Measurements from ENCODE around the gene MYO5A.
"Not testable (repeated sequence)": the region's sequence is repeated elsewhere in the genome, so short reads cannot be mapped to it uniquely, and the experiment has no call there.

MYO5A gene

GRCh38 chr15:52434885-52435284 is 93.8 kb downstream of the MYO5A start:
- Histone ChIP-seq H3K36me3 (ENCODE audit: insufficient read depth, low read length) (peaks cover 3% of the 10 kb centered on the region), H2AFZ (ENCODE audit: low read depth, low read length) (no peak overlapping the region), H3K27me3 (ENCODE audit: insufficient read depth, low read length) (no peaks in the 10 kb centered on the region), H3K4me1 (ENCODE audit: insufficient read depth, low read length) (no peaks in the 10 kb centered on the region), H3K9me3 (ENCODE audit: low read length) (no peaks in the 10 kb centered on the region), H3K4me3 (ENCODE audit: low read length) (no peak overlapping the region)

- no peak overlapping the region for H3K4me3 ChIP-seq (ENCODE audit: low read length)
- H3K36me3 ChIP-seq (ENCODE audit: insufficient read depth, low read length) = peaks cover 5% of the 10 kb centered on the region
- H2AFZ ChIP-seq (ENCODE audit: low read depth, low read length) = no peak overlapping the region
- H3K4me1 ChIP-seq (ENCODE audit: insufficient read depth, low read length) = no peaks in the 10 kb centered on the region
- H3K27me3 ChIP-seq (ENCODE audit: insufficient read depth, low read length) = no peaks in the 10 kb centered on the region
- H3K9me3 ChIP-seq (ENCODE audit: low read length) = no peaks in the 10 kb centered on the region
Measured at GRCh38 chr15:52428297-52428696, 100.4 kb downstream of the MYO5A start.

GRCh38 chr15:52427804-52428203 is 100.9 kb downstream of the MYO5A start:
- Histone ChIP-seq H3K9me3 (ENCODE audit: low read length) (no peaks in the 10 kb centered on the region), H3K36me3 (ENCODE audit: insufficient read depth, low read length) (peaks cover 5% of the 10 kb centered on the region), H3K4me1 (ENCODE audit: insufficient read depth, low read length) (no peaks in the 10 kb centered on the region), H3K27me3 (ENCODE audit: insufficient read depth, low read length) (no peaks in the 10 kb centered on the region), H2AFZ (ENCODE audit: low read depth, low read length) (no peak overlapping the region), H3K4me3 (ENCODE audit: low read length) (no peak overlapping the region)

- H3K9me3 ChIP-seq (ENCODE audit: low read length) = no peaks in the 10 kb centered on the region
- H3K36me3 ChIP-seq (ENCODE audit: insufficient read depth, low read length) = peaks cover 3% of the 10 kb centered on the region
- no peak overlapping the region for H3K4me3 ChIP-seq (ENCODE audit: low read length)
- H3K27me3 ChIP-seq (ENCODE audit: insufficient read depth, low read length) = no peaks in the 10 kb centered on the region
- no peaks in the 10 kb centered on the region for H3K4me1 ChIP-seq (ENCODE audit: insufficient read depth, low read length)
- H2AFZ ChIP-seq (ENCODE audit: low read depth, low read length) = no peak overlapping the region
Measured at GRCh38 chr15:52424856-52425431, 103.7 kb downstream of the MYO5A start.

- Histone ChIP-seq H3K27me3 (ENCODE audit: insufficient read depth, low read length) (no peaks in the 10 kb centered on the region), H2AFZ (ENCODE audit: low read depth, low read length) (no peak overlapping the region), H3K4me3 (ENCODE audit: low read length) (no peak overlapping the region), H3K4me1 (ENCODE audit: insufficient read depth, low read length) (no peaks in the 10 kb centered on the region), H3K36me3 (ENCODE audit: insufficient read depth, low read length) (peaks cover 3% of the 10 kb centered on the region), H3K9me3 (ENCODE audit: low read length) (no peaks in the 10 kb centered on the region)
Measured at GRCh38 chr15:52423852-52424251, 104.8 kb downstream of the MYO5A start.

GRCh38 chr15:52422001-52422400 is 106.7 kb downstream of the MYO5A start:
- no peaks in the 10 kb centered on the region for H3K36me3 ChIP-seq (ENCODE audit: insufficient read depth, low read length)
- H3K4me1 ChIP-seq (ENCODE audit: insufficient read depth, low read length) = no peaks in the 10 kb centered on the region
- H3K4me3 ChIP-seq (ENCODE audit: low read length) = no peak overlapping the region
- no peak overlapping the region for H2AFZ ChIP-seq (ENCODE audit: low read depth, low read length)
- no peaks in the 10 kb centered on the region for H3K9me3 ChIP-seq (ENCODE audit: low read length)
- H3K27me3 ChIP-seq (ENCODE audit: insufficient read depth, low read length) = no peaks in the 10 kb centered on the region

- H3K27me3 ChIP-seq (ENCODE audit: insufficient read depth, low read length) = no peaks in the 10 kb centered on the region
- no peaks in the 10 kb centered on the region for H3K9me3 ChIP-seq (ENCODE audit: low read length)
- H2AFZ ChIP-seq (ENCODE audit: low read depth, low read length) = no peak overlapping the region
- no peaks in the 10 kb centered on the region for H3K36me3 ChIP-seq (ENCODE audit: insufficient read depth, low read length)
- no peaks in the 10 kb centered on the region for H3K4me1 ChIP-seq (ENCODE audit: insufficient read depth, low read length)
- H3K4me3 ChIP-seq (ENCODE audit: low read length) = no peak overlapping the region
Measured at GRCh38 chr15:52421029-52421428, 107.7 kb downstream of the MYO5A start.

GRCh38 chr15:52419494-52419893 is 109.2 kb downstream of the MYO5A start:
- H3K4me1 ChIP-seq (ENCODE audit: insufficient read depth, low read length) = no peaks in the 10 kb centered on the region
- no peaks in the 10 kb centered on the region for H3K27me3 ChIP-seq (ENCODE audit: insufficient read depth, low read length)
- H3K9me3 ChIP-seq (ENCODE audit: low read length) = no peaks in the 10 kb centered on the region
- no peak overlapping the region for H3K4me3 ChIP-seq (ENCODE audit: low read length)
- no peak overlapping the region for H2AFZ ChIP-seq (ENCODE audit: low read depth, low read length)
- no peaks in the 10 kb centered on the region for H3K36me3 ChIP-seq (ENCODE audit: insufficient read depth, low read length)

- Histone ChIP-seq H3K27me3 (ENCODE audit: insufficient read depth, low read length) (no peaks in the 10 kb centered on the region), H3K9me3 (ENCODE audit: low read length) (no peaks in the 10 kb centered on the region), H3K4me3 (ENCODE audit: low read length) (no peak overlapping the region), H3K4me1 (ENCODE audit: insufficient read depth, low read length) (no peaks in the 10 kb centered on the region), H3K36me3 (ENCODE audit: insufficient read depth, low read length) (no peaks in the 10 kb centered on the region), H2AFZ (ENCODE audit: low read depth, low read length) (no peak overlapping the region)
Measured at GRCh38 chr15:52417957-52418356, 110.7 kb downstream of the MYO5A start.

- Histone ChIP-seq H3K36me3 (ENCODE audit: insufficient read depth, low read length) (no peaks in the 10 kb centered on the region), H2AFZ (ENCODE audit: low read depth, low read length) (no peak overlapping the region), H3K9me3 (ENCODE audit: low read length) (no peaks in the 10 kb centered on the region), H3K4me1 (ENCODE audit: insufficient read depth, low read length) (no peaks in the 10 kb centered on the region), H3K27me3 (ENCODE audit: insufficient read depth, low read length) (no peaks in the 10 kb centered on the region), H3K4me3 (ENCODE audit: low read length) (no peak overlapping the region)
Measured at GRCh38 chr15:52417521-52417920, 111.2 kb downstream of the MYO5A start.

GRCh38 chr15:52416566-52416965 is 112.1 kb downstream of the MYO5A start:
- H3K4me3 ChIP-seq (ENCODE audit: low read length); H3K27me3 ChIP-seq (ENCODE audit: insufficient read depth, low read length); H3K9me3 ChIP-seq (ENCODE audit: low read length); H2AFZ ChIP-seq (ENCODE audit: low read depth, low read length); H3K36me3 ChIP-seq (ENCODE audit: insufficient read depth, low read length); H3K4me1 ChIP-seq (ENCODE audit: insufficient read depth, low read length): not testable (repeated sequence)

- H3K27me3 ChIP-seq (ENCODE audit: insufficient read depth, low read length) = no peaks in the 10 kb centered on the region
- H3K36me3 ChIP-seq (ENCODE audit: insufficient read depth, low read length) = no peaks in the 10 kb centered on the region
- H2AFZ ChIP-seq (ENCODE audit: low read depth, low read length) = no peak overlapping the region
- no peaks in the 10 kb centered on the region for H3K4me1 ChIP-seq (ENCODE audit: insufficient read depth, low read length)
- no peaks in the 10 kb centered on the region for H3K9me3 ChIP-seq (ENCODE audit: low read length)
- H3K4me3 ChIP-seq (ENCODE audit: low read length) = no peak overlapping the region
Measured at GRCh38 chr15:52415628-52416027, 113.1 kb downstream of the MYO5A start.

- Histone ChIP-seq H3K4me1 (ENCODE audit: insufficient read depth, low read length) (no peaks in the 10 kb centered on the region), H3K36me3 (ENCODE audit: insufficient read depth, low read length) (peaks cover 2% of the 10 kb centered on the region), H3K27me3 (ENCODE audit: insufficient read depth, low read length) (no peaks in the 10 kb centered on the region), H3K4me3 (ENCODE audit: low read length) (no peak overlapping the region), H2AFZ (ENCODE audit: low read depth, low read length) (no peak overlapping the region), H3K9me3 (ENCODE audit: low read length) (no peaks in the 10 kb centered on the region)
Measured at GRCh38 chr15:52414936-52415335, 113.7 kb downstream of the MYO5A start.

- no peak overlapping the region for H3K4me3 ChIP-seq (ENCODE audit: low read length)
- H3K9me3 ChIP-seq (ENCODE audit: low read length) = no peaks in the 10 kb centered on the region
- no peak overlapping the region for H2AFZ ChIP-seq (ENCODE audit: low read depth, low read length)
- no peaks in the 10 kb centered on the region for H3K27me3 ChIP-seq (ENCODE audit: insufficient read depth, low read length)
- peaks cover 2% of the 10 kb centered on the region for H3K36me3 ChIP-seq (ENCODE audit: insufficient read depth, low read length)
- no peaks in the 10 kb centered on the region for H3K4me1 ChIP-seq (ENCODE audit: insufficient read depth, low read length)
Measured at GRCh38 chr15:52408823-52409222, 119.9 kb downstream of the MYO5A start.

Data from neuron (in vitro differentiated cells).